Adipocyte (in vitro differentiated cells): ENCODE measurements around the gene ACTG1.

Experiments
- DNase-seq: peaks from one replicate; pipeline ENCODE4 v3.0.0-alpha.2; 2015; ENCODE audit warnings: low read depth
- H3K27me3 ChIP-seq: replicated peaks from 2 replicates; pipeline ENCODE4 v1.7.0; 2013; ENCODE audit warnings: mild to moderate bottlenecking, low read length, moderate library complexity; ENCODE audit not compliant: control insufficient read depth, insufficient read depth
- H3K36me3 ChIP-seq: 2 replicates; pipeline ENCODE4 v1.7.0; 2013; ENCODE audit warnings: low read length, mild to moderate bottlenecking, moderate library complexity; ENCODE audit not compliant: control insufficient read depth, insufficient read depth, severe bottlenecking
- H3K4me1 ChIP-seq: 2 replicates; pipeline ENCODE4 v1.7.0; 2013; ENCODE audit warnings: mild to moderate bottlenecking, low read length, moderate library complexity; ENCODE audit not compliant: control insufficient read depth, insufficient read depth
- H3K4me3 ChIP-seq: 2 replicates; pipeline ENCODE4 v1.7.0; 2013; ENCODE audit warnings: mild to moderate bottlenecking, low read length, moderate library complexity
- H3K9ac ChIP-seq: 2 replicates; pipeline ENCODE4 v1.7.0; 2013; ENCODE audit warnings: mild to moderate bottlenecking, low read length, moderate library complexity
- H3K9me3 ChIP-seq: 2 replicates; pipeline ENCODE4 v1.7.0; 2013; ENCODE audit warnings: mild to moderate bottlenecking, low read length, moderate library complexity; ENCODE audit not compliant: control insufficient read depth

Gene ACTG1

GRCh38 chr17:81519284-81520020 is 6.9 kb upstream of the ACTG1 start:
- Histone ChIP-seq H3K27me3 (no peaks in the 10 kb centered on the region), H3K9me3 (no peaks in the 10 kb centered on the region), H3K9ac (peak overlapping the region; percentile 78), H3K4me1 (peaks cover 39% of the 10 kb centered on the region), H3K36me3 (no peaks in the 10 kb centered on the region), H3K4me3 (peak overlapping the region; percentile 71)
- DNase-seq = peak; percentile 36

DNA sequence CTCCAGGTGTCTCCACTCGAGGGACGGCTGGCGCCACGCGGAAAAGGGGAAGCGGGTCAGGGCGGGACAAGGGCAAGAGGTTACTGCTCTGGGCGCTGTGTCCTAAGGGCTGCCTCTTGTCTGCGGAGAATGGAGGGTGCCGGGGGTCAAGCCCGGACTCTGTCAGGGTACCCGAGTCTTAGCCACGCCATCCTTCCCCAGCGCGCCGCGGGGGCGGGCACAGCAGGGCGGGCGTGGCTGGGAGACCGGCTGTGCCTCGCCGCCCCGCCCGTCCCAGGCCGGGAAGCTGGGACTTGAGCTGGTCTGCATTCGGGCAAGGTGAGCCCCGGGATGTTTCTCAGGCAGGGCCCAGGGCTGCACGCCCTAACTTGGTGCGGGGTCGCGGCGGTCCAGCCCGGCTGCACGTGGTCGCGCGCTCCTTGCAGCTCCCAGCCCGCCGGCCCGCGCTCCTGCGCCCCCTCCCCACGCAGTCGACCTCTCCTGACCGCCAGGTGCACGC is 6.2 kb upstream of the ACTG1 start:
- H3K4me1 ChIP-seq = peaks cover 42% of the 10 kb centered on the region
- H3K4me3 ChIP-seq = peak overlapping the region; percentile 71
- H3K27me3 ChIP-seq = no peaks in the 10 kb centered on the region
- H3K9me3 ChIP-seq = no peaks in the 10 kb centered on the region
- peak; percentile 68 for DNase-seq
- H3K9ac ChIP-seq = peak overlapping the region; percentile 78
- H3K36me3 ChIP-seq = no peaks in the 10 kb centered on the region

- Histone ChIP-seq H3K36me3 (no peaks in the 10 kb centered on the region), H3K27me3 (no peaks in the 10 kb centered on the region), H3K9ac (peak overlapping the region; percentile 78), H3K9me3 (no peaks in the 10 kb centered on the region), H3K4me1 (peaks cover 42% of the 10 kb centered on the region), H3K4me3 (peak overlapping the region; percentile 71)
- DNase-seq = peak; percentile 18
These were observed 5.7 kb upstream of the ACTG1 start for GRCh38 chr17:81518113-81518784.

GRCh38 chr17:81517339-81518112 is 4.9 kb upstream of the ACTG1 start:
- Histone ChIP-seq H3K9me3 (no peaks in the 10 kb centered on the region), H3K9ac (peak overlapping the region; percentile 78), H3K4me1 (peaks cover 41% of the 10 kb centered on the region), H3K27me3 (no peaks in the 10 kb centered on the region), H3K36me3 (no peaks in the 10 kb centered on the region), H3K4me3 (no peak overlapping the region)
- DNase-seq = peak; percentile 48

- no peak for DNase-seq
- Histone ChIP-seq H3K9me3 (no peaks in the 10 kb centered on the region), H3K9ac (peak overlapping the region; percentile 97), H3K4me3 (peak overlapping the region; percentile 83), H3K36me3 (no peaks in the 10 kb centered on the region), H3K4me1 (peaks cover 41% of the 10 kb centered on the region), H3K27me3 (no peaks in the 10 kb centered on the region)
These were observed 4.4 kb upstream of the ACTG1 start for GRCh38 chr17:81517009-81517338.

DNA sequence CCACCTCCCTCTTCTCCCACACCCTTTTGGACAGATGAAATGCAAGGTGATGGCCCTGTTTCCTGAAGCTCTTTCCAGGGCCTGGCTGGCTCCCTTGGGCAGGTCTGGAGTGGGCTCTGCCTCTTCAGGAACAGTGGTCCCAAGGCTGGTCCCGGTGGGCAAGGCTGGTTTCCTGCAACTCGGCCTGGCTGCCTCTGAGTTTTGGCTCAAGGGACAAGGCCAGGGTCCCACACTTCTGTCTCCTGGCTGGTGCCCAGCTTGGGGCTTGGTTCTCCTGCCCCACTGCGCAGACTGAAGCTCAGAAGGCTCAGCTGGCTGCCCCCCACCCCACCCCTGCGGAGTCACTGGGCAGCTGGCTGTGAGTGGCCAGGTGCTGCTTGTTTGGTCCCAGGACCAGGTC is 3.8 kb upstream of the ACTG1 start:
- Histone ChIP-seq H3K9me3 (no peaks in the 10 kb centered on the region), H3K36me3 (peaks cover 3% of the 10 kb centered on the region), H3K4me3 (peak overlapping the region; percentile 83), H3K9ac (peak overlapping the region; percentile 97), H3K27me3 (no peaks in the 10 kb centered on the region), H3K4me1 (peaks cover 41% of the 10 kb centered on the region)
- no peak for DNase-seq

DNA sequence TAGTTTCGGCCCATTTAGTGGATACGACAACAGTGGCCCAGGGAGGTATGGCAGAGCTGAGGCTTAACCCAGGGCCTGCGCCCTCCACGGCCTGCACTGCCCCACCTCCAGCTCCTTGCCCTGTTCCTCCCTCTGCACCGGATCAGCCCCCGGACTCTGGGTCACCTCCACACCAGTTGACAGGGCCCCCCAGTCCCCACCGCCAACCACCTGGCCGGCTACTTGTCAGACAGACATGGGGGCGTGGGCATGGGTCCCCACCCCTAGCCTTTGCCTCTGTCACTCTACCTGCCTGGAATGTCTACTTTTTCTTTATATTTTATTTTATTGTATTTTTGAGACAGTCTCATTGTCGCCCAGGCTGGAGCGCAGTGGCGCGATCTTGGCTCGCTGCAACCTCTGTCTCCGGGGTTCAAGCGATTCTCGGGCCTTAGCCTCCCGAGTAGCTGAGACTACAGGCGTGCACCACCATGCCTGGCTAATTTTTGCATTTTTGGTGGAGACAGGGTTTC is 3.0 kb upstream of the ACTG1 start:
- Histone ChIP-seq H3K9ac (peak overlapping the region; percentile 97), H3K4me1 (peaks cover 45% of the 10 kb centered on the region), H3K36me3 (peaks cover 12% of the 10 kb centered on the region), H3K27me3 (no peaks in the 10 kb centered on the region), H3K4me3 (peak overlapping the region; percentile 83), H3K9me3 (no peaks in the 10 kb centered on the region)
- DNase-seq = no peak

GRCh38 chr17:81514739-81515529 is 2.3 kb upstream of the ACTG1 start:
- Histone ChIP-seq H3K27me3 (no peaks in the 10 kb centered on the region), H3K4me1 (peaks cover 51% of the 10 kb centered on the region), H3K9ac (peak overlapping the region; percentile 97), H3K36me3 (peaks cover 18% of the 10 kb centered on the region), H3K9me3 (no peaks in the 10 kb centered on the region), H3K4me3 (peak overlapping the region; percentile 83)
- peak; percentile 88 for DNase-seq

DNA sequence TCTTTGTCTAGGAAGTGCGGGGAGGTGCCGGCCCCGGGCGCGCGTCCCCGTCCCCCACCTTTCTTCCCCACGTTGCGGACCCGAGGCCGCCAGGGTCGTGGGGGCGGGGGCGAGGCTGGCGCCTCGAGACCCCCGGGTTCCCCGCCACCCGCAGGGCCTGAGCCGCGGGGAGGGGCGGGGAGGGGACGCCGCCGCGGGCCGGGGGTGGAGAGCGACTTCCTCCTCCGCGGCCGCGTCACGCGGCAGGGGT is 1.8 kb upstream of the ACTG1 start:
- Histone ChIP-seq H3K27me3 (no peaks in the 10 kb centered on the region), H3K9me3 (no peaks in the 10 kb centered on the region), H3K4me1 (peaks cover 56% of the 10 kb centered on the region), H3K4me3 (peak overlapping the region; percentile 83), H3K9ac (peak overlapping the region; percentile 97), H3K36me3 (peaks cover 23% of the 10 kb centered on the region)
- no peak for DNase-seq

- peak; percentile 89 for DNase-seq
- peaks cover 57% of the 10 kb centered on the region for H3K4me1 ChIP-seq
- H3K27me3 ChIP-seq = no peaks in the 10 kb centered on the region
- peak overlapping the region; percentile 97 for H3K9ac ChIP-seq
- peak overlapping the region; percentile 83 for H3K4me3 ChIP-seq
- H3K9me3 ChIP-seq = no peaks in the 10 kb centered on the region
- peaks cover 28% of the 10 kb centered on the region for H3K36me3 ChIP-seq
These were observed 1.3 kb upstream of the ACTG1 start for GRCh38 chr17:81513753-81514488.
